GM23338 (cell line): ENCODE data around the gene RPGRIP1L. TPM values are rescaled to one million over a fixed set of nuclear protein-coding genes. Genes with fewer than 3 reads are reported as not detected.

Experiments used
- ATAC-seq: fragments of 200-7000 bp; cut with Tn5 transposase; 3 replicates; pipeline ENCODE4 v1.9.1; 2020
- DNase-seq: peaks from one replicate; pipeline ENCODE4 v3.0.0-alpha.2; 2015; ENCODE audit warnings: low spot score
- H2AFZ ChIP-seq: fragments of 200-600 bp; sonication (generic); 2 replicates; pipeline ENCODE4 v1.8.0; 2016; ENCODE audit warnings: antibody characterized with exemption, mild to moderate bottlenecking, moderate library complexity
- H3F3A ChIP-seq: fragments of 200-600 bp; sonication (generic); replicated peaks from 2 replicates; pipeline ENCODE4 v1.8.0; 2017; ENCODE audit warnings: antibody characterized with exemption, mixed run types, low read depth
- H3K27ac ChIP-seq: fragments of 200-600 bp; sonication (generic); 2 replicates; pipeline ENCODE4 v1.6.1; 2016; ENCODE audit warnings: low read depth
- H3K27me3 ChIP-seq: fragments of 200-600 bp; sonication (generic); 2 replicates; pipeline ENCODE4 v1.8.0; 2016; ENCODE audit warnings: mild to moderate bottlenecking, mixed run types, moderate library complexity; ENCODE audit not compliant: insufficient read depth
- H3K36me3 ChIP-seq: fragments of 200-600 bp; sonication (generic); 2 replicates; pipeline ENCODE4 v1.8.0; 2016; ENCODE audit warnings: mild to moderate bottlenecking; ENCODE audit not compliant: insufficient read depth
- H3K4me1 ChIP-seq: fragments of 200-600 bp; sonication (generic); 2 replicates; pipeline ENCODE4 v1.8.0; 2016; ENCODE audit warnings: mild to moderate bottlenecking, moderate library complexity; ENCODE audit not compliant: insufficient read depth
- H3K4me2 ChIP-seq: fragments of 200-600 bp; sonication (generic); 2 replicates; pipeline ENCODE4 v1.7.1; 2017; ENCODE audit warnings: mixed run types
- H3K4me3 ChIP-seq: fragments of 200-600 bp; sonication (generic); 2 replicates; pipeline ENCODE4 v1.6.1; 2016; ENCODE audit warnings: mixed run types
- H3K79me2 ChIP-seq: fragments of 200-600 bp; sonication (generic); replicated peaks from 2 replicates; pipeline ENCODE4 v1.8.0; 2017; ENCODE audit warnings: mild to moderate bottlenecking; ENCODE audit not compliant: insufficient read depth
- H3K9me2 ChIP-seq: fragments of 200-600 bp; sonication (generic); 2 replicates; pipeline ENCODE4 v1.8.0; 2017; ENCODE audit not compliant: insufficient read depth
- H4K20me1 ChIP-seq: fragments of 200-600 bp; sonication (generic); replicated peaks from 2 replicates; pipeline ENCODE4 v1.8.0; 2017; ENCODE audit warnings: mild to moderate bottlenecking; ENCODE audit not compliant: insufficient read depth
- H3K27ac Mint-ChIP-seq: 2 replicates; pipeline ENCODE4 v1.8.0; 2020; ENCODE audit warnings: inconsistent platforms, mild to moderate bottlenecking, moderate library complexity, mixed read lengths
- H3K27me3 Mint-ChIP-seq: 3 replicates; pipeline ENCODE4 v1.8.0; 2022; ENCODE audit warnings: low read depth, mild to moderate bottlenecking, moderate library complexity, mixed read lengths, inconsistent platforms; ENCODE audit not compliant: insufficient read depth, poor library complexity
- H3K36me3 Mint-ChIP-seq: 3 replicates; pipeline ENCODE4 v1.8.0; 2021; ENCODE audit warnings: low read depth, mild to moderate bottlenecking, inconsistent platforms, moderate library complexity, mixed read lengths
- H3K4me1 Mint-ChIP-seq: 3 replicates; pipeline ENCODE4 v1.8.0; 2020; ENCODE audit warnings: mild to moderate bottlenecking, inconsistent platforms, mixed read lengths
- H3K4me3 Mint-ChIP-seq: 3 replicates; pipeline ENCODE4 v1.8.0; 2021; ENCODE audit warnings: moderate library complexity, mild to moderate bottlenecking, inconsistent platforms, mixed read lengths
- H3K9me3 Mint-ChIP-seq: 3 replicates; pipeline ENCODE4 v1.8.0; 2020; ENCODE audit warnings: moderate library complexity, mild to moderate bottlenecking, inconsistent platforms, mixed read lengths
- CREB1 ChIP-seq: fragments of 250-450 bp; sonication (Bioruptor Pico); IDR thresholded peaks from 2 replicates; pipeline ENCODE4 v1.5.0; 2020; ENCODE audit warnings: low read depth, mild to moderate bottlenecking, moderate library complexity
- EZH2 ChIP-seq: fragments of 200-600 bp; sonication (generic); IDR thresholded peaks from one replicate; pipeline ENCODE4 v1.8.0; 2017; ENCODE audit warnings: antibody characterized with exemption, mild to moderate bottlenecking, low read depth; ENCODE audit not compliant: unreplicated experiment
- EZH2phosphoT487 ChIP-seq: fragments of 200-600 bp; sonication (generic); IDR thresholded peaks from one replicate; pipeline ENCODE4 v1.8.1; 2018; ENCODE audit warnings: antibody characterized with exemption; ENCODE audit not compliant: unreplicated experiment
- JUNB ChIP-seq: IDR thresholded peaks from one replicate; pipeline ENCODE4 v1.6.1; 2016; ENCODE audit warnings: antibody characterized with exemption; ENCODE audit not compliant: unreplicated experiment
- NANOG ChIP-seq: IDR thresholded peaks from 2 replicates; pipeline ENCODE4 v1.6.1; 2016; ENCODE audit warnings: antibody characterized with exemption, borderline replicate concordance
- POLR2AphosphoS5 ChIP-seq: IDR thresholded peaks from 2 replicates; pipeline ENCODE4 v1.6.1; 2016; ENCODE audit warnings: antibody characterized with exemption, low read depth
- STAT1 ChIP-seq: IDR thresholded peaks from one replicate; pipeline ENCODE4 v1.6.1; 2016; ENCODE audit warnings: antibody characterized with exemption; ENCODE audit not compliant: unreplicated experiment
- ZNF114 ChIP-seq: fragments of 250-450 bp; sonication (Bioruptor Pico); IDR thresholded peaks from 2 replicates; pipeline ENCODE4 v1.5.0; 2020; ENCODE audit warnings: mild to moderate bottlenecking, moderate library complexity
- ZNF331 ChIP-seq: fragments of 250-450 bp; sonication (Bioruptor Pico); IDR thresholded peaks from 2 replicates; pipeline ENCODE4 v1.5.0; 2020; ENCODE audit warnings: low read depth, mild to moderate bottlenecking, moderate library complexity
- polyA plus RNA-seq: library from polyadenylated mRNA; unstranded; fragments of >200 nt; fragmentation: Nextera tagmentation; extraction: Ambion mirVana; gene quantifications from 2 replicates; pipeline ENCODE4 v1.2.1, GENCODE V29; 2016
- total RNA-seq: library from RNA; depleted of rRNA; stranded (reverse); fragments of >200 nt; shearing (Covaris generic); gene quantifications from 2 replicates; pipeline ENCODE4 v1.2.3, GENCODE V29; 2014
- TF ChIP-seq, protein P1 (sequence below): IDR thresholded peaks from 2 replicates; pipeline ENCODE4 v1.6.1; 2016; ENCODE audit warnings: antibody characterized with exemption
- TF ChIP-seq, protein P2 (sequence below), 2 experiments: fragments of 200-600 bp in 1 of 2; sonication (generic) in 1 of 2; conservative IDR thresholded peaks; 2 replicates each; pipeline versions ENCODE4 v1.5.1 to v1.6.1; 2016 to 2017; ENCODE audit warnings: antibody characterized with exemption in 2 of 2, low read depth in 2 of 2, mild to moderate bottlenecking in 2 of 2, moderate library complexity in 1 of 2
- TF ChIP-seq, protein P3 (sequence below): IDR thresholded peaks from one replicate; pipeline ENCODE4 v1.6.1; 2018; ENCODE audit warnings: antibody characterized with exemption; ENCODE audit not compliant: unreplicated experiment
- TF ChIP-seq, protein P4 (sequence below): fragments of 250-450 bp; sonication (Bioruptor Pico); IDR thresholded peaks from 2 replicates; pipeline ENCODE4 v1.5.0; 2020; ENCODE audit warnings: mild to moderate bottlenecking, moderate library complexity

The RPGRIP1L gene
- total and polyA plus RNA-seq, 2 experiments from 2014 or later: 11.4 to 21.3 TPM

DNA sequence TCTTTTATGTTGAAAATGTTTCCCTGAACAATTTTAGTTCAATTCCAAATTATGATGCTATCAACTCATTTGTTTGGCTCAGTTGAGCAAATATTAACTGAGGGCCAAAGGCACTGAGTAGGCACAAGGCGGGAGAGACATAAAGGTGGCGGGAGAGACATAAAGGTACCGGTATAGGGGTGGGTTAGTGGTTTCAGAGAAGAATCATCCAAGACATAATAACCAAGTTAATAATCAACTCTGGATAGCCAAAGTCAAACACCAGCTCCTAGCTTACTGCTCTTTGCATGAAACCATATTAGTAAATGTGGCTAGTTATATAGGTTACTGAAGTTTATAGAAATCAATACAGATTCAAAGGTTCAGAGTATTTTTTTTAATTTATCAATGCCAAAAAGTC is 91.7 kb downstream of the RPGRIP1L start:
- Mint-ChIP-seq H3K4me3 (no peak overlapping the region), H3K27ac (no peak overlapping the region), H3K9me3 (no peaks in the 10 kb centered on the region), H3K36me3 (no peaks in the 10 kb centered on the region), H3K4me1 (no peaks in the 10 kb centered on the region), H3K27me3 (no peaks in the 10 kb centered on the region)
- no peaks in the 10 kb centered on the region for H3K79me2 ChIP-seq
- H4K20me1 ChIP-seq: no peaks in the 10 kb centered on the region
- H3K36me3 ChIP-seq: no peaks in the 10 kb centered on the region
- H3K9me2 ChIP-seq: no peaks in the 10 kb centered on the region
- H3K4me2 ChIP-seq: no peak overlapping the region
- H3K4me1 ChIP-seq: no peaks in the 10 kb centered on the region
- H3K27me3 ChIP-seq: no peaks in the 10 kb centered on the region
- no peak overlapping the region for H2AFZ ChIP-seq
- no peak overlapping the region for H3K27ac ChIP-seq
- no peak overlapping the region for H3K4me3 ChIP-seq
- DNase-seq: no peak
- H3F3A ChIP-seq: no peaks in the 10 kb centered on the region
- TF ChIP-seq, protein P1, sequence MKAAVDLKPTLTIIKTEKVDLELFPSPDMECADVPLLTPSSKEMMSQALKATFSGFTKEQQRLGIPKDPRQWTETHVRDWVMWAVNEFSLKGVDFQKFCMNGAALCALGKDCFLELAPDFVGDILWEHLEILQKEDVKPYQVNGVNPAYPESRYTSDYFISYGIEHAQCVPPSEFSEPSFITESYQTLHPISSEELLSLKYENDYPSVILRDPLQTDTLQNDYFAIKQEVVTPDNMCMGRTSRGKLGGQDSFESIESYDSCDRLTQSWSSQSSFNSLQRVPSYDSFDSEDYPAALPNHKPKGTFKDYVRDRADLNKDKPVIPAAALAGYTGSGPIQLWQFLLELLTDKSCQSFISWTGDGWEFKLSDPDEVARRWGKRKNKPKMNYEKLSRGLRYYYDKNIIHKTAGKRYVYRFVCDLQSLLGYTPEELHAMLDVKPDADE: no peak
- TF ChIP-seq ZNF114 (no peak), EZH2phosphoT487 (no peak), CREB1 (CRISPR knock-in tag) (no peak), JUNB (no peak), ZNF331 (no peak), POLR2AphosphoS5 (no peak), EZH2 (no peak), STAT1 (no peak), NANOG (no peak)
- TF ChIP-seq, protein P2, sequence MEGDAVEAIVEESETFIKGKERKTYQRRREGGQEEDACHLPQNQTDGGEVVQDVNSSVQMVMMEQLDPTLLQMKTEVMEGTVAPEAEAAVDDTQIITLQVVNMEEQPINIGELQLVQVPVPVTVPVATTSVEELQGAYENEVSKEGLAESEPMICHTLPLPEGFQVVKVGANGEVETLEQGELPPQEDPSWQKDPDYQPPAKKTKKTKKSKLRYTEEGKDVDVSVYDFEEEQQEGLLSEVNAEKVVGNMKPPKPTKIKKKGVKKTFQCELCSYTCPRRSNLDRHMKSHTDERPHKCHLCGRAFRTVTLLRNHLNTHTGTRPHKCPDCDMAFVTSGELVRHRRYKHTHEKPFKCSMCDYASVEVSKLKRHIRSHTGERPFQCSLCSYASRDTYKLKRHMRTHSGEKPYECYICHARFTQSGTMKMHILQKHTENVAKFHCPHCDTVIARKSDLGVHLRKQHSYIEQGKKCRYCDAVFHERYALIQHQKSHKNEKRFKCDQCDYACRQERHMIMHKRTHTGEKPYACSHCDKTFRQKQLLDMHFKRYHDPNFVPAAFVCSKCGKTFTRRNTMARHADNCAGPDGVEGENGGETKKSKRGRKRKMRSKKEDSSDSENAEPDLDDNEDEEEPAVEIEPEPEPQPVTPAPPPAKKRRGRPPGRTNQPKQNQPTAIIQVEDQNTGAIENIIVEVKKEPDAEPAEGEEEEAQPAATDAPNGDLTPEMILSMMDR (conservative IDR thresholded peaks at IDR 0.05; ENCODE audit: low read depth in 2 of 2): no peak
- TF ChIP-seq, protein P3, sequence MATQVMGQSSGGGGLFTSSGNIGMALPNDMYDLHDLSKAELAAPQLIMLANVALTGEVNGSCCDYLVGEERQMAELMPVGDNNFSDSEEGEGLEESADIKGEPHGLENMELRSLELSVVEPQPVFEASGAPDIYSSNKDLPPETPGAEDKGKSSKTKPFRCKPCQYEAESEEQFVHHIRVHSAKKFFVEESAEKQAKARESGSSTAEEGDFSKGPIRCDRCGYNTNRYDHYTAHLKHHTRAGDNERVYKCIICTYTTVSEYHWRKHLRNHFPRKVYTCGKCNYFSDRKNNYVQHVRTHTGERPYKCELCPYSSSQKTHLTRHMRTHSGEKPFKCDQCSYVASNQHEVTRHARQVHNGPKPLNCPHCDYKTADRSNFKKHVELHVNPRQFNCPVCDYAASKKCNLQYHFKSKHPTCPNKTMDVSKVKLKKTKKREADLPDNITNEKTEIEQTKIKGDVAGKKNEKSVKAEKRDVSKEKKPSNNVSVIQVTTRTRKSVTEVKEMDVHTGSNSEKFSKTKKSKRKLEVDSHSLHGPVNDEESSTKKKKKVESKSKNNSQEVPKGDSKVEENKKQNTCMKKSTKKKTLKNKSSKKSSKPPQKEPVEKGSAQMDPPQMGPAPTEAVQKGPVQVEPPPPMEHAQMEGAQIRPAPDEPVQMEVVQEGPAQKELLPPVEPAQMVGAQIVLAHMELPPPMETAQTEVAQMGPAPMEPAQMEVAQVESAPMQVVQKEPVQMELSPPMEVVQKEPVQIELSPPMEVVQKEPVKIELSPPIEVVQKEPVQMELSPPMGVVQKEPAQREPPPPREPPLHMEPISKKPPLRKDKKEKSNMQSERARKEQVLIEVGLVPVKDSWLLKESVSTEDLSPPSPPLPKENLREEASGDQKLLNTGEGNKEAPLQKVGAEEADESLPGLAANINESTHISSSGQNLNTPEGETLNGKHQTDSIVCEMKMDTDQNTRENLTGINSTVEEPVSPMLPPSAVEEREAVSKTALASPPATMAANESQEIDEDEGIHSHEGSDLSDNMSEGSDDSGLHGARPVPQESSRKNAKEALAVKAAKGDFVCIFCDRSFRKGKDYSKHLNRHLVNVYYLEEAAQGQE: no peak
- TF ChIP-seq, protein P4, sequence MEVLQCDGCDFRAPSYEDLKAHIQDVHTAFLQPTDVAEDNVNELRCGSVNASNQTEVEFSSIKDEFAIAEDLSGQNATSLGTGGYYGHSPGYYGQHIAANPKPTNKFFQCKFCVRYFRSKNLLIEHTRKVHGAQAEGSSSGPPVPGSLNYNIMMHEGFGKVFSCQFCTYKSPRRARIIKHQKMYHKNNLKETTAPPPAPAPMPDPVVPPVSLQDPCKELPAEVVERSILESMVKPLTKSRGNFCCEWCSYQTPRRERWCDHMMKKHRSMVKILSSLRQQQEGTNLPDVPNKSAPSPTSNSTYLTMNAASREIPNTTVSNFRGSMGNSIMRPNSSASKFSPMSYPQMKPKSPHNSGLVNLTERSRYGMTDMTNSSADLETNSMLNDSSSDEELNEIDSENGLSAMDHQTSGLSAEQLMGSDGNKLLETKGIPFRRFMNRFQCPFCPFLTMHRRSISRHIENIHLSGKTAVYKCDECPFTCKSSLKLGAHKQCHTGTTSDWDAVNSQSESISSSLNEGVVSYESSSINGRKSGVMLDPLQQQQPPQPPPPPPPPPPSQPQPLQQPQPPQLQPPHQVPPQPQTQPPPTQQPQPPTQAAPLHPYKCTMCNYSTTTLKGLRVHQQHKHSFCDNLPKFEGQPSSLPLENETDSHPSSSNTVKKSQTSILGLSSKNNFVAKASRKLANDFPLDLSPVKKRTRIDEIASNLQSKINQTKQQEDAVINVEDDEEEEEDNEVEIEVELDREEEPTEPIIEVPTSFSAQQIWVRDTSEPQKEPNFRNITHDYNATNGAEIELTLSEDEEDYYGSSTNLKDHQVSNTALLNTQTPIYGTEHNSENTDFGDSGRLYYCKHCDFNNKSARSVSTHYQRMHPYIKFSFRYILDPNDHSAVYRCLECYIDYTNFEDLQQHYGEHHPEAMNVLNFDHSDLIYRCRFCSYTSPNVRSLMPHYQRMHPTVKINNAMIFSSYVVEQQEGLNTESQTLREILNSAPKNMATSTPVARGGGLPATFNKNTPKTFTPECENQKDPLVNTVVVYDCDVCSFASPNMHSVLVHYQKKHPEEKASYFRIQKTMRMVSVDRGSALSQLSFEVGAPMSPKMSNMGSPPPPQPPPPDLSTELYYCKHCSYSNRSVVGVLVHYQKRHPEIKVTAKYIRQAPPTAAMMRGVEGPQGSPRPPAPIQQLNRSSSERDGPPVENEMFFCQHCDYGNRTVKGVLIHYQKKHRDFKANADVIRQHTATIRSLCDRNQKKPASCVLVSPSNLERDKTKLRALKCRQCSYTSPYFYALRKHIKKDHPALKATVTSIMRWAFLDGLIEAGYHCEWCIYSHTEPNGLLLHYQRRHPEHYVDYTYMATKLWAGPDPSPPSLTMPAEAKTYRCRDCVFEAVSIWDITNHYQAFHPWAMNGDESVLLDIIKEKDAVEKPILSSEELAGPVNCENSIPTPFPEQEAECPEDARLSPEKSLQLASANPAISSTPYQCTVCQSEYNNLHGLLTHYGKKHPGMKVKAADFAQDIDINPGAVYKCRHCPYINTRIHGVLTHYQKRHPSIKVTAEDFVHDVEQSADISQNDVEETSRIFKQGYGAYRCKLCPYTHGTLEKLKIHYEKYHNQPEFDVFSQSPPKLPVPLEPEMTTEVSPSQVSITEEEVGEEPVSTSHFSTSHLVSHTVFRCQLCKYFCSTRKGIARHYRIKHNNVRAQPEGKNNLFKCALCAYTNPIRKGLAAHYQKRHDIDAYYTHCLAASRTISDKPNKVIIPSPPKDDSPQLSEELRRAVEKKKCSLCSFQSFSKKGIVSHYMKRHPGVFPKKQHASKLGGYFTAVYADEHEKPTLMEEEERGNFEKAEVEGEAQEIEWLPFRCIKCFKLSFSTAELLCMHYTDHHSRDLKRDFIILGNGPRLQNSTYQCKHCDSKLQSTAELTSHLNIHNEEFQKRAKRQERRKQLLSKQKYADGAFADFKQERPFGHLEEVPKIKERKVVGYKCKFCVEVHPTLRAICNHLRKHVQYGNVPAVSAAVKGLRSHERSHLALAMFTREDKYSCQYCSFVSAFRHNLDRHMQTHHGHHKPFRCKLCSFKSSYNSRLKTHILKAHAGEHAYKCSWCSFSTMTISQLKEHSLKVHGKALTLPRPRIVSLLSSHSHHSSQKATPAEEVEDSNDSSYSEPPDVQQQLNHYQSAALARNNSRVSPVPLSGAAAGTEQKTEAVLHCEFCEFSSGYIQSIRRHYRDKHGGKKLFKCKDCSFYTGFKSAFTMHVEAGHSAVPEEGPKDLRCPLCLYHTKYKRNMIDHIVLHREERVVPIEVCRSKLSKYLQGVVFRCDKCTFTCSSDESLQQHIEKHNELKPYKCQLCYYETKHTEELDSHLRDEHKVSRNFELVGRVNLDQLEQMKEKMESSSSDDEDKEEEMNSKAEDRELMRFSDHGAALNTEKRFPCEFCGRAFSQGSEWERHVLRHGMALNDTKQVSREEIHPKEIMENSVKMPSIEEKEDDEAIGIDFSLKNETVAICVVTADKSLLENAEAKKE: no peak
- ATAC-seq: no peak
